Measurements from ENCODE around the gene ZNF175. TPM values are rescaled to one million over a fixed set of nuclear protein-coding genes. Genes with fewer than 3 reads are reported as not detected.

The ZNF175 gene
- polyA plus RNA-seq, 3 donors = 0.39 to 2.4 (median 0.82) TPM

- H3K36me3 ChIP-seq (replicated peaks in 1 of 2; ENCODE audit: control insufficient read depth in 1 of 2, insufficient read depth in 2 of 2, low read length in 2 of 2) = no peaks in the 10 kb centered on the region
- H3K9me3 ChIP-seq (replicated peaks in 1 of 2; ENCODE audit: control insufficient read depth in 1 of 2, insufficient read depth in 1 of 2, low read length in 2 of 2) = peaks cover 0 to 11% of the 10 kb centered on the region in 2 donors
- H3K4me3 ChIP-seq (replicated peaks in 1 of 3; ENCODE audit: low read depth in 2 of 3, low read length in 3 of 3) = no peak overlapping the region
- Mint-ChIP-seq H3K27ac (no peak overlapping the region), H3K27me3 (ENCODE audit: low read depth in 3 of 3) (peaks cover 0 to 9% (median 0%) of the 10 kb centered on the region in 3 donors), H3K4me3 (no peak overlapping the region), H3K4me1 (peaks cover 6% of the 10 kb centered on the region), H3K36me3 (peaks cover 0 to 3% of the 10 kb centered on the region in 2 donors), H3K9me3 (peaks cover 4 to 19% (median 10%) of the 10 kb centered on the region in 7 donors)
- no CpG with 5 or more reads among the region's 2 CpGs for WGBS (ENCODE audit: insufficient coverage)
- H4K20me1 ChIP-seq (ENCODE audit: insufficient read depth, low read length) = no peaks in the 10 kb centered on the region
- H3K79me2 ChIP-seq (ENCODE audit: insufficient read depth, low read length) = no peaks in the 10 kb centered on the region
- H3K4me2 ChIP-seq (replicated peaks; ENCODE audit: extremely low read depth, low read length, poor library complexity, severe bottlenecking) = no peak overlapping the region
- TF ChIP-seq CTCF (IDR thresholded peaks at IDR 0.05) = no peak
- H3K27me3 ChIP-seq (ENCODE audit: control insufficient read depth in 2 of 2, insufficient read depth in 2 of 2, low read length in 2 of 2) = no peaks in the 10 kb centered on the region
- H3K27ac ChIP-seq (ENCODE audit: low read depth in 1 of 2, low read length in 2 of 2) = no peak overlapping the region
- no peaks in the 10 kb centered on the region for H3K4me1 ChIP-seq (ENCODE audit: control insufficient read depth in 1 of 2, insufficient read depth in 2 of 2, low read length in 2 of 2)
- no peak overlapping the region for H3K9ac ChIP-seq (ENCODE audit: insufficient read depth, low read length, poor library complexity, severe bottlenecking)
- no peak overlapping the region for H2AFZ ChIP-seq (ENCODE audit: insufficient read depth, low read depth, low read length, poor library complexity, severe bottlenecking)
- DNase-seq = no peak
- intact Hi-C loops (cut with micrococcal nuclease) = no loop called here
These were observed 49.3 kb upstream of the ZNF175 start for GRCh38 chr19:51521781-51522180.

GRCh38 chr19:51524666-51525264 is 46.3 kb upstream of the ZNF175 start:
- Mint-ChIP-seq H3K4me3 (no peak overlapping the region), H3K27me3 (ENCODE audit: low read depth in 3 of 3) (peaks cover 0 to 12% (median 4%) of the 10 kb centered on the region in 3 donors), H3K27ac (no peak overlapping the region), H3K9me3 (peaks cover 0 to 6% (median 0%) of the 10 kb centered on the region in 7 donors), H3K4me1 (peaks cover 6% of the 10 kb centered on the region), H3K36me3 (no peaks in the 10 kb centered on the region)
- H3K36me3 ChIP-seq (replicated peaks in 1 of 2; ENCODE audit: control insufficient read depth in 1 of 2, insufficient read depth in 2 of 2, low read length in 2 of 2) = no peaks in the 10 kb centered on the region
- no peaks in the 10 kb centered on the region for H3K27me3 ChIP-seq (ENCODE audit: control insufficient read depth in 2 of 2, insufficient read depth in 2 of 2, low read length in 2 of 2)
- H4K20me1 ChIP-seq (ENCODE audit: insufficient read depth, low read length) = no peaks in the 10 kb centered on the region
- TF ChIP-seq CTCF (IDR thresholded peaks at IDR 0.05) = no peak
- H3K4me2 ChIP-seq (replicated peaks; ENCODE audit: extremely low read depth, low read length, poor library complexity, severe bottlenecking) = no peak overlapping the region
- no peak for DNase-seq
- no peaks in the 10 kb centered on the region for H3K79me2 ChIP-seq (ENCODE audit: insufficient read depth, low read length)
- intact Hi-C loops (cut with micrococcal nuclease) = no loop called here
- WGBS (ENCODE audit: insufficient coverage) = 85% methylated on average over 6 of the region's 8 CpGs
- no peak overlapping the region for H3K9ac ChIP-seq (ENCODE audit: insufficient read depth, low read length, poor library complexity, severe bottlenecking)
- no peaks in the 10 kb centered on the region for H3K4me1 ChIP-seq (ENCODE audit: control insufficient read depth in 1 of 2, insufficient read depth in 2 of 2, low read length in 2 of 2)
- no peak overlapping the region for H3K27ac ChIP-seq (ENCODE audit: low read depth in 1 of 2, low read length in 2 of 2)
- H3K4me3 ChIP-seq (replicated peaks in 1 of 3; ENCODE audit: low read depth in 2 of 3, low read length in 3 of 3) = no peak overlapping the region
- no peaks in the 10 kb centered on the region for H3K9me3 ChIP-seq (replicated peaks in 1 of 2; ENCODE audit: control insufficient read depth in 1 of 2, insufficient read depth in 1 of 2, low read length in 2 of 2)
- no peak overlapping the region for H2AFZ ChIP-seq (ENCODE audit: insufficient read depth, low read depth, low read length, poor library complexity, severe bottlenecking)
